SU-DHL-6 (cell line): ENCODE measurements around the gene DDAH2.

Experiments used
- H2AFZ ChIP-seq: fragments of 200-600 bp; sonication (generic); 2 replicates; pipeline ENCODE4 v1.6.1; 2014; ENCODE audit warnings: low read depth, mild to moderate bottlenecking, moderate library complexity, mixed read lengths, antibody characterized with exemption, low read length; ENCODE audit not compliant: severe bottlenecking
- H3F3A ChIP-seq: fragments of 200-600 bp; shearing (Covaris generic); 2 replicates; pipeline ENCODE4 v1.6.0; 2016; ENCODE audit warnings: antibody characterized with exemption, mild to moderate bottlenecking; ENCODE audit not compliant: insufficient read depth
- H3K27ac ChIP-seq: fragments of 200-600 bp; sonication (generic); 2 replicates; pipeline ENCODE4 v1.5.1; 2016; ENCODE audit warnings: low read depth, mild to moderate bottlenecking, low read length, moderate library complexity, mixed read lengths
- H3K27me3 ChIP-seq: fragments of 200-600 bp; sonication (generic), shearing (Covaris generic); 2 replicates; pipeline ENCODE4 v1.6.0; 2014; ENCODE audit warnings: mild to moderate bottlenecking, low read length
- H3K36me3 ChIP-seq: fragments of 200-600 bp; sonication (generic); 2 replicates; pipeline ENCODE4 v1.6.1; 2014; ENCODE audit warnings: mild to moderate bottlenecking, low read length, mixed read lengths
- H3K4me2 ChIP-seq: fragments of 300-600, 200-600 bp; shearing (Covaris generic), sonication (generic); 2 replicates; pipeline ENCODE4 v1.6.0; 2014; ENCODE audit warnings: low read length, low read depth, mild to moderate bottlenecking; ENCODE audit not compliant: poor library complexity, severe bottlenecking
- H3K4me3 ChIP-seq: fragments of 200-600 bp; sonication (generic); 2 replicates; pipeline ENCODE4 v1.5.1; 2014; ENCODE audit warnings: antibody characterized with exemption, low read length, mild to moderate bottlenecking, mixed read lengths; ENCODE audit not compliant: insufficient read depth, poor library complexity, severe bottlenecking
- H3K79me2 ChIP-seq: fragments of 200-600 bp; sonication (generic); 2 replicates; pipeline ENCODE4 v1.6.1; 2014; ENCODE audit warnings: mild to moderate bottlenecking, low read length, moderate library complexity; ENCODE audit not compliant: insufficient read depth
- H3K9ac ChIP-seq: fragments of 200-600 bp; sonication (generic); 2 replicates; pipeline ENCODE4 v1.7.0; 2014; ENCODE audit warnings: mild to moderate bottlenecking, low read length
- H3K9me2 ChIP-seq: fragments of 200-600 bp; sonication (generic); replicated peaks from 2 replicates; pipeline ENCODE4 v1.6.1; 2014; ENCODE audit warnings: low read length; ENCODE audit not compliant: insufficient read depth
- H3K9me3 ChIP-seq: fragments of 200-600 bp; sonication (generic); 2 replicates; pipeline ENCODE4 v1.6.1; 2014; ENCODE audit warnings: low read length, mixed read lengths; ENCODE audit not compliant: insufficient read depth
- H4K20me1 ChIP-seq: fragments of 200-600 bp; sonication (generic); 2 replicates; pipeline ENCODE4 v1.6.1; 2014; ENCODE audit warnings: low read depth, mild to moderate bottlenecking, antibody characterized with exemption, low read length, moderate library complexity, mixed read lengths
- EZH2phosphoT487 ChIP-seq: fragments of 200-600 bp; sonication (generic), shearing (Covaris generic); conservative IDR thresholded peaks from 2 replicates; pipeline ENCODE4 v1.6.1; 2018; ENCODE audit warnings: mild to moderate bottlenecking, antibody characterized with exemption, low read length, moderate library complexity, mixed read lengths
- TF ChIP-seq, protein P1 (sequence below): fragments of 200-600 bp; sonication (generic); IDR thresholded peaks from one replicate; pipeline ENCODE4 v1.5.1; 2017; ENCODE audit warnings: antibody characterized with exemption, mild to moderate bottlenecking, low read length, moderate library complexity; ENCODE audit not compliant: insufficient read depth, poor library complexity, severe bottlenecking

The DDAH2 gene

DNA sequence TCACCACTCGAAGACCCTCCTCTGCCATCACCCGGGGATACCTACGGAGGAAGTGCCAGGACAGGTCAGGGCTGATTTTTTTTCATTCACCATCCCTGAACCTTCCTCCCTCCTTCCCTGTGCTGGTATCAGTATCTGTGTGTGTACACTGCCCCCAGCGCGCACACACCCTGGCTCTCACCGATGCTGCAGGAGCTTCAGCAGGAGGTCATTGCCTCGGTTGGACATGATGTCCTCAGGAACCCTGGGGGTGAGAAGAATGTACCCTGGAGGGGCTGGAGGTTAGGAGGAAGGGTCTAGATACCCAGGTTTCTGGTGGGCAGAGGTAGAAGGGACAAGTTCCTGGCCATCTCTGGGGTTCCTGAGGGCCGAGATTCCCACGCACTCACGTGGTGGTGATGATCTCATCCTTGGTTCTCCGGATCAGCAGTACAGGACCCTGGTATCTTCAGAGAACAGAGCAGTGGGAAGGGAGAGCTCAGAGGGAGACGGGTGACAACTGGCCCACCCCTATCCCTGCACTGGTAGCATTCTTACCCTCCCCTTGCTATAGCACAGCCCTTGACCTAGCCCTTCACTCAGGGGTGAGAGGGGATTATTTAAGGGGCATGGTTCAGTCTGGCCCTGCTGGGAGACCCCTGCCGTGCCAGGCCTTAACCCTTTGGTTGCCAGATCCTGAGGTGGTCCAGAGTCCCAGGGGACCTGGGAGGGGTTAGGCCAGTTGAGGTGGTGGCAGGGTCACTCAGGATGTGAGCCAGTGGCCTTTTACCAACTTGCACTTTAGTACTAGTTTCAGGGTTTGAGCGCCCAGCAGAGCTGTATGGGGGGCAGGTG lies 41.0 kb downstream of the DDAH2 start:
- Histone ChIP-seq H3F3A (no peaks in the 10 kb centered on the region), H3K9ac (no peak overlapping the region), H3K36me3 (no peaks in the 10 kb centered on the region), H4K20me1 (no peaks in the 10 kb centered on the region), H3K79me2 (no peaks in the 10 kb centered on the region), H3K9me3 (no peaks in the 10 kb centered on the region), H3K27me3 (no peaks in the 10 kb centered on the region), H3K4me3 (no peak overlapping the region), H3K27ac (no peak overlapping the region), H3K4me2 (no peak overlapping the region), H2AFZ (no peak overlapping the region), H3K9me2 (no peaks in the 10 kb centered on the region)
- TF ChIP-seq, protein P1, sequence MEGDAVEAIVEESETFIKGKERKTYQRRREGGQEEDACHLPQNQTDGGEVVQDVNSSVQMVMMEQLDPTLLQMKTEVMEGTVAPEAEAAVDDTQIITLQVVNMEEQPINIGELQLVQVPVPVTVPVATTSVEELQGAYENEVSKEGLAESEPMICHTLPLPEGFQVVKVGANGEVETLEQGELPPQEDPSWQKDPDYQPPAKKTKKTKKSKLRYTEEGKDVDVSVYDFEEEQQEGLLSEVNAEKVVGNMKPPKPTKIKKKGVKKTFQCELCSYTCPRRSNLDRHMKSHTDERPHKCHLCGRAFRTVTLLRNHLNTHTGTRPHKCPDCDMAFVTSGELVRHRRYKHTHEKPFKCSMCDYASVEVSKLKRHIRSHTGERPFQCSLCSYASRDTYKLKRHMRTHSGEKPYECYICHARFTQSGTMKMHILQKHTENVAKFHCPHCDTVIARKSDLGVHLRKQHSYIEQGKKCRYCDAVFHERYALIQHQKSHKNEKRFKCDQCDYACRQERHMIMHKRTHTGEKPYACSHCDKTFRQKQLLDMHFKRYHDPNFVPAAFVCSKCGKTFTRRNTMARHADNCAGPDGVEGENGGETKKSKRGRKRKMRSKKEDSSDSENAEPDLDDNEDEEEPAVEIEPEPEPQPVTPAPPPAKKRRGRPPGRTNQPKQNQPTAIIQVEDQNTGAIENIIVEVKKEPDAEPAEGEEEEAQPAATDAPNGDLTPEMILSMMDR: no peak
- no peak for TF ChIP-seq EZH2phosphoT487

DNA sequence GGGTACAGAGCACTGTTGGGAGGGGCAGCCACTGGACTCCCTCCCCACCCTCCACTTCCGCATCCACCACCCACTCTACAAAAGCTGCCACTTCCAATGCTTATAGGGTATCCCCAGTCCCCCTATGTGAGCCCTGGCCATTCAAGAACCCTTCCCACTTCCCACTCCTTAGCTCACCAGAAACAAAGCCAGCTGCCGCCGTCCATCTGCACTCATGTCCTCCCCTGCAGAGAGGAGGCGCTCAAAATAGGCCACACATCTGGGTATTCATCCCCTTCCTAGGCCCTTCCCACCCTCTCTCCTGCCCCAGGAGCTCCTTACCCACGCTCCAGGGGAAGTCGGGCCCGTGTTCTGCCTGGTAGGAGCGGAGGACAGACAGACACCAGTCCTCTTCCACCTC lies 41.8 kb downstream of the DDAH2 start:
- Histone ChIP-seq H3K27ac (no peak overlapping the region), H3K9ac (no peak overlapping the region), H3K4me2 (no peak overlapping the region), H3F3A (no peaks in the 10 kb centered on the region), H3K4me3 (no peak overlapping the region), H3K9me3 (no peaks in the 10 kb centered on the region), H3K27me3 (no peaks in the 10 kb centered on the region), H3K79me2 (no peaks in the 10 kb centered on the region), H3K36me3 (no peaks in the 10 kb centered on the region), H2AFZ (no peak overlapping the region), H4K20me1 (no peaks in the 10 kb centered on the region), H3K9me2 (no peaks in the 10 kb centered on the region)
- TF ChIP-seq, protein P1: no peak
- TF ChIP-seq EZH2phosphoT487: no peak

DNA sequence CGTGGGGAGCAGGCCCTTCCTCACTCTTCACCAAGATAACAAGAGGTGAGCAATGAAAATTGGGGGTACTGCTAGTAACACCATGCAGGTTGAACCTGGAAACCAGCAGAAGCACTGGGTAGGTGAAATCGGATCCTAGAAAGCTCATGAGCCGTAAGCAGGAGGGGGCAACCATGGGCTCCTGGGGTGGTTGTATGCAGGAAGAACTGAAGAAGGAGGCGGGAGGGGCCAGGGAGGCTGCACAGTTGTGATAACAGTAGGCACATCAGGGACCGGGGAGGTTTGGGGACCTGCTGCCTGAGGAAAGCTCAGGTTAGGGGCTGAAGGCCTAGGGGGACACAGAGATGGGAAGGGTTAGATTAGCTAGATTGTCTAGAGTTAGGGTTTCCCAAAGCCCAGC lies 42.6 kb downstream of the DDAH2 start:
- Histone ChIP-seq H3F3A (no peaks in the 10 kb centered on the region), H3K9me3 (no peaks in the 10 kb centered on the region), H3K9me2 (no peaks in the 10 kb centered on the region), H3K9ac (no peak overlapping the region), H3K4me2 (no peak overlapping the region), H4K20me1 (no peaks in the 10 kb centered on the region), H3K4me3 (no peak overlapping the region), H2AFZ (no peak overlapping the region), H3K36me3 (no peaks in the 10 kb centered on the region), H3K79me2 (no peaks in the 10 kb centered on the region), H3K27me3 (no peaks in the 10 kb centered on the region), H3K27ac (no peak overlapping the region)
- TF ChIP-seq, protein P1: no peak
- TF ChIP-seq EZH2phosphoT487: no peak
